Esophagus muscularis mucosa (tissue), 4 donors: Measurements from ENCODE around the gene RIC8B. TPM values are rescaled to one million over a fixed set of nuclear protein-coding genes. Genes with fewer than 3 reads are reported as not detected.

Experiments
- DNase-seq: peaks from one replicate; pipeline ENCODE4 v3.0.0-alpha.2; 2017; ENCODE audit errors: extremely low spot score
- H3K27ac ChIP-seq, 4 donors: fragments of 200-600 bp; sonication (generic); replicated peaks in 1 of 4; 1 replicate in 3 of 4; 2 replicates in 1 of 4; pipeline ENCODE4 v1.5.1; 2016 to 2019; ENCODE audit warnings: mild to moderate bottlenecking in 1 of 4
- H3K27me3 ChIP-seq, 4 donors: fragments of 200-600 bp; sonication (generic); one replicate each; pipeline versions ENCODE4 v1.5.1 to v1.6.0; 2016 to 2019
- H3K36me3 ChIP-seq, 4 donors: fragments of 200-600 bp; sonication (generic); one replicate each; pipeline ENCODE4 v1.5.1; 2016 to 2019
- H3K4me1 ChIP-seq, 4 donors: fragments of 200-600 bp; sonication (generic); one replicate each; pipeline ENCODE4 v1.5.1; 2016 to 2019
- H3K4me3 ChIP-seq, 4 donors: fragments of 200-600 bp; sonication (generic); 1 replicate in 2 of 4; 2 replicates in 2 of 4; pipeline ENCODE4 v1.5.1; 2016 to 2019; ENCODE audit warnings: mild to moderate bottlenecking in 4 of 4, moderate library complexity in 1 of 4
- H3K9me3 ChIP-seq, 4 donors: fragments of 200-600 bp; sonication (generic); 1 replicate in 3 of 4; 2 replicates in 1 of 4; pipeline ENCODE4 v1.5.1; 2016 to 2019
- CTCF ChIP-seq, 3 experiments: fragments of 200-600 bp in 2 of 3; fragments of 450-650 bp in 1 of 3; sonication (generic) in 2 of 3; IDR thresholded peaks; one replicate each; pipeline ENCODE4 v1.5.1; 2017 to 2019; ENCODE audit warnings: antibody characterized with exemption in 3 of 3, mild to moderate bottlenecking in 2 of 3, moderate library complexity in 1 of 3
- EP300 ChIP-seq: sonication (generic); formaldehyde crosslinking; IDR thresholded peaks from one replicate; pipeline ENCODE4 v1.6.1; 2017; ENCODE audit warnings: antibody characterized with exemption
- POLR2A ChIP-seq: fragments of 450-650 bp; IDR thresholded peaks from one replicate; pipeline ENCODE4 v1.6.1; 2017; ENCODE audit warnings: antibody characterized with exemption, moderate library complexity, mild to moderate bottlenecking, low read depth
- POLR2AphosphoS5 ChIP-seq, 2 donors: sonication (generic); formaldehyde crosslinking; IDR thresholded peaks; one replicate each; pipeline ENCODE4 v1.6.1; 2017; ENCODE audit warnings: antibody characterized with exemption in 2 of 2
- WGBS: methylation state at CpG from one replicate; pipeline ENCODE4 v1.1.5; 2018; 5-methylcytosine and 5-hydroxymethylcytosine counted together
- intact Hi-C: fragments of 100-400 bp; cut with DNase I; formaldehyde crosslinking; loops from one replicate; pipeline ENCODE4 v1.15.1; 2023
- total RNA-seq, 4 donors: library from RNA; depleted of rRNA; stranded (reverse); fragments of >200 nt; gene quantifications; one replicate each; pipeline versions ENCODE4 v1.1.0 to v1.2.1, GENCODE V29; 2016

Gene RIC8B
- total RNA-seq, 4 donors from 2014 or later = 13.8 to 19.1 (median 15.3) TPM

GRCh38 chr12:106733660-106734059 lies 40.8 kb upstream of the RIC8B start:
- no peak for TF ChIP-seq EP300
- TF ChIP-seq POLR2AphosphoS5 (IDR thresholded peaks at IDR 0.05) = no peak
- no peak for TF ChIP-seq CTCF (IDR thresholded peaks at IDR 0.05)
- no peak for TF ChIP-seq POLR2A
- Histone ChIP-seq H3K4me3 (no peak overlapping the region), H3K27ac (no peak overlapping the region), H3K27me3 (no peaks in the 10 kb centered on the region), H3K36me3 (no peaks in the 10 kb centered on the region), H3K4me1 (no peaks in the 10 kb centered on the region), H3K9me3 (no peaks in the 10 kb centered on the region)
- intact Hi-C loops = no loop called here
- 83% methylated on average over 4 of the region's 4 CpGs for WGBS
- DNase-seq = no peak

GRCh38 chr12:106736051-106736957 lies 38.2 kb upstream of the RIC8B start:
- Histone ChIP-seq H3K4me1 (no peaks in the 10 kb centered on the region), H3K27me3 (no peaks in the 10 kb centered on the region), H3K4me3 (no peak overlapping the region), H3K9me3 (no peaks in the 10 kb centered on the region), H3K27ac (no peak overlapping the region), H3K36me3 (no peaks in the 10 kb centered on the region)
- 73% methylated on average over 9 of the region's 9 CpGs for WGBS
- intact Hi-C loops = no loop called here
- DNase-seq = no peak
- TF ChIP-seq EP300 = no peak
- no peak for TF ChIP-seq POLR2A
- no peak for TF ChIP-seq CTCF (IDR thresholded peaks at IDR 0.05)
- TF ChIP-seq POLR2AphosphoS5 (IDR thresholded peaks at IDR 0.05) = no peak

- Histone ChIP-seq H3K9me3 (no peaks in the 10 kb centered on the region), H3K27me3 (peaks cover 0 to 6% (median 0%) of the 10 kb centered on the region in 4 donors), H3K36me3 (no peaks in the 10 kb centered on the region), H3K4me3 (no peak overlapping the region), H3K4me1 (no peaks in the 10 kb centered on the region), H3K27ac (no peak overlapping the region)
- TF ChIP-seq POLR2A = no peak
- no peak for TF ChIP-seq CTCF (IDR thresholded peaks at IDR 0.05)
- TF ChIP-seq POLR2AphosphoS5 (IDR thresholded peaks at IDR 0.05) = no peak
- 72% methylated on average over 4 of the region's 4 CpGs for WGBS
- intact Hi-C loops = no loop called here
- DNase-seq = no peak
These were observed 35.2 kb upstream of the RIC8B start for GRCh38 chr12:106739318-106739717.

- no peak overlapping the region for H3K27ac ChIP-seq
- 59% methylated on average over 10 of the region's 10 CpGs for WGBS
- H3K4me3 ChIP-seq = no peak overlapping the region
- H3K36me3 ChIP-seq = no peaks in the 10 kb centered on the region
- TF ChIP-seq CTCF (IDR thresholded peaks at IDR 0.05) (no peak), POLR2A (no peak), POLR2AphosphoS5 (IDR thresholded peaks at IDR 0.05) (no peak), EP300 (no peak)
- peaks cover 0 to 6% (median 0%) of the 10 kb centered on the region in 4 donors for H3K27me3 ChIP-seq
- H3K9me3 ChIP-seq = no peaks in the 10 kb centered on the region
- intact Hi-C loops = loop anchor here (5.0 kb wide), 1 partner anchor 62 kb away; no protein-coding TSS in a partner anchor
- DNase-seq = no peak
- no peaks in the 10 kb centered on the region for H3K4me1 ChIP-seq
These were observed 34.5 kb upstream of the RIC8B start for GRCh38 chr12:106739815-106740530.
